H9 (cell line): ENCODE results near the gene ERI3. TPM values are rescaled to one million over a fixed set of nuclear protein-coding genes. Genes with fewer than 3 reads are reported as not detected.

Experiments
- DNase-seq: peaks from one replicate; pipeline ENCODE4 v3.0.0-alpha.2; 2017
- H2AFZ ChIP-seq: one replicate; pipeline ENCODE4 v1.6.1; 2013; ENCODE audit warnings: mild to moderate bottlenecking, low read length, control low read depth, moderate library complexity
- H2AK5ac ChIP-seq: 2 replicates; pipeline ENCODE4 v1.6.1; 2013; ENCODE audit warnings: low read length, control low read depth, mixed read lengths; ENCODE audit not compliant: insufficient read length
- H2BK120ac ChIP-seq: one replicate; pipeline ENCODE4 v1.6.1; 2013; ENCODE audit warnings: low read depth, mild to moderate bottlenecking, low read length, control low read depth, inconsistent platforms; ENCODE audit not compliant: poor library complexity, severe bottlenecking
- H2BK12ac ChIP-seq: 2 replicates; pipeline ENCODE4 v1.6.1; 2013; ENCODE audit warnings: low read length, control low read depth, mixed read lengths, low read depth; ENCODE audit not compliant: insufficient read length
- H2BK15ac ChIP-seq: 2 replicates; pipeline ENCODE4 v1.6.1; 2013; ENCODE audit warnings: low read depth, low read length, control low read depth
- H2BK20ac ChIP-seq: one replicate; pipeline ENCODE4 v1.6.1; 2013; ENCODE audit warnings: low read depth, mild to moderate bottlenecking, low read length, control low read depth, inconsistent platforms; ENCODE audit not compliant: poor library complexity, severe bottlenecking
- H2BK5ac ChIP-seq: 2 replicates; pipeline ENCODE4 v1.6.1; 2013; ENCODE audit warnings: low read length, control low read depth, mixed read lengths; ENCODE audit not compliant: insufficient read length
- H3K14ac ChIP-seq: 2 replicates; pipeline ENCODE4 v1.6.1; 2013; ENCODE audit warnings: low read length, control low read depth; ENCODE audit not compliant: insufficient read depth
- H3K18ac ChIP-seq: 2 replicates; pipeline ENCODE4 v1.6.1; 2013; ENCODE audit warnings: low read depth, mild to moderate bottlenecking, mixed read lengths, low read length, control low read depth; ENCODE audit not compliant: insufficient read length
- H3K23ac ChIP-seq: 2 replicates; pipeline ENCODE4 v1.6.1; 2013; ENCODE audit warnings: low read length, control low read depth, mixed read lengths, low read depth; ENCODE audit not compliant: insufficient read length
- H3K23me2 ChIP-seq: 2 replicates; pipeline ENCODE4 v1.6.1; 2013; ENCODE audit warnings: low read depth, mild to moderate bottlenecking, mixed read lengths, low read length, control low read depth; ENCODE audit not compliant: insufficient read length, poor library complexity, severe bottlenecking
- H3K27ac ChIP-seq: 2 replicates; pipeline ENCODE4 v1.5.1; 2013; ENCODE audit warnings: low read length, control low read depth, mixed read lengths, low read depth; ENCODE audit not compliant: insufficient read length
- H3K27me3 ChIP-seq: 2 replicates; pipeline ENCODE4 v1.6.1; 2013; ENCODE audit warnings: low read length, control low read depth, inconsistent platforms; ENCODE audit not compliant: insufficient read depth
- H3K4ac ChIP-seq: 2 replicates; pipeline ENCODE4 v1.6.1; 2013; ENCODE audit warnings: low read depth, mild to moderate bottlenecking, control low read depth, inconsistent platforms, low read length, moderate library complexity
- H3K4me1 ChIP-seq: 2 replicates; pipeline ENCODE4 v1.6.1; 2013; ENCODE audit warnings: low read length, control low read depth, inconsistent platforms; ENCODE audit not compliant: insufficient read depth
- H3K4me2 ChIP-seq: 2 replicates; pipeline ENCODE4 v1.6.1; 2013; ENCODE audit warnings: low read length, control low read depth, mixed read lengths; ENCODE audit not compliant: insufficient read length, insufficient read depth
- H3K56ac ChIP-seq: 2 replicates; pipeline ENCODE4 v1.6.1; 2013; ENCODE audit warnings: low read depth, mild to moderate bottlenecking, mixed read lengths, low read length, control low read depth; ENCODE audit not compliant: insufficient read length
- H3K79me1 ChIP-seq: 2 replicates; pipeline ENCODE4 v1.6.1; 2013; ENCODE audit warnings: low read depth, mild to moderate bottlenecking, moderate library complexity, low read length, control low read depth, inconsistent platforms; ENCODE audit not compliant: insufficient read depth, poor library complexity, severe bottlenecking
- H3K79me2 ChIP-seq: 2 replicates; pipeline ENCODE4 v1.6.1; 2013; ENCODE audit warnings: low read length, control low read depth, inconsistent platforms; ENCODE audit not compliant: insufficient read depth
- H3K9ac ChIP-seq: 2 replicates; pipeline ENCODE4 v1.6.1; 2013; ENCODE audit warnings: low read length, control low read depth, mixed read lengths; ENCODE audit not compliant: insufficient read length; ENCODE audit errors: extremely low read depth
- H3K9me3 ChIP-seq: one replicate; pipeline ENCODE4 v1.6.1; 2013; ENCODE audit warnings: low read depth, low read length, inconsistent platforms; ENCODE audit not compliant: control insufficient read depth
- H3T11ph ChIP-seq: one replicate; pipeline ENCODE4 v1.6.1; 2013; ENCODE audit warnings: mild to moderate bottlenecking, low read length, control low read depth, inconsistent platforms
- H4K20me1 ChIP-seq: one replicate; pipeline ENCODE4 v1.6.1; 2013; ENCODE audit not compliant: control insufficient read depth, insufficient read length, insufficient read depth
- H4K5ac ChIP-seq: 2 replicates; pipeline ENCODE4 v1.6.1; 2013; ENCODE audit warnings: low read depth, mild to moderate bottlenecking, mixed read lengths, low read length, control low read depth; ENCODE audit not compliant: insufficient read length
- H4K8ac ChIP-seq: replicated peaks from 2 replicates; pipeline ENCODE4 v1.6.1; 2013; ENCODE audit warnings: low read length, control low read depth, mixed read lengths, low read depth; ENCODE audit not compliant: insufficient read length
- H4K91ac ChIP-seq: 2 replicates; pipeline ENCODE4 v1.6.1; 2013; ENCODE audit warnings: low read depth, mild to moderate bottlenecking, moderate library complexity, mixed read lengths, low read length, control low read depth; ENCODE audit not compliant: insufficient read length
- H3K27ac Mint-ChIP-seq, 3 experiments: 2 replicates in 2 of 3; 3 replicates in 1 of 3; pipeline ENCODE4 v1.8.0; 2020 to 2021; ENCODE audit warnings: mixed read lengths in 3 of 3, mild to moderate bottlenecking in 1 of 3, moderate library complexity in 1 of 3
- H3K27me3 Mint-ChIP-seq: 2 replicates; pipeline ENCODE4 v1.8.0; 2021; ENCODE audit warnings: low read depth, mild to moderate bottlenecking, moderate library complexity, mixed read lengths
- H3K36me3 Mint-ChIP-seq, 3 experiments: 2 replicates in 2 of 3; 3 replicates in 1 of 3; pipeline ENCODE4 v1.8.0; 2020 to 2021; ENCODE audit warnings: low read depth in 3 of 3, mixed read lengths in 3 of 3; ENCODE audit not compliant: insufficient read depth in 1 of 3
- H3K4me1 Mint-ChIP-seq, 2 experiments: 2 replicates each; pipeline ENCODE4 v1.8.0; 2020; ENCODE audit warnings: mixed read lengths in 2 of 2
- H3K4me3 Mint-ChIP-seq, 2 experiments: 2 replicates in 1 of 2; 3 replicates in 1 of 2; pipeline ENCODE4 v1.8.0; 2020 to 2021; ENCODE audit warnings: mild to moderate bottlenecking in 2 of 2, mixed read lengths in 2 of 2, moderate library complexity in 1 of 2
- H3K9me3 Mint-ChIP-seq, 2 experiments: 2 replicates in 1 of 2; 3 replicates in 1 of 2; pipeline ENCODE4 v1.8.0; 2020; ENCODE audit warnings: mild to moderate bottlenecking in 2 of 2, mixed read lengths in 2 of 2, moderate library complexity in 1 of 2
- CTCF ChIP-seq: fragments of 200-600 bp; sonication (generic); conservative IDR thresholded peaks from 3 replicates; pipeline ENCODE4 v1.8.0; 2021; ENCODE audit warnings: antibody characterized with exemption, mild to moderate bottlenecking
- total RNA-seq: library from RNA; stranded (reverse); gene quantifications from 2 replicates; pipeline ENCODE4 v1.2.1, GENCODE V29; 2021

ERI3 gene
- total RNA-seq, 1 experiment from 2014 or later = 61.6 TPM

- Mint-ChIP-seq H3K4me3 (no peak overlapping the region), H3K4me1 (peaks cover 16 to 48% of the 10 kb centered on the region in 2 experiments), H3K36me3 (peaks cover 16 to 60% (median 55%) of the 10 kb centered on the region in 3 experiments; a peak in 6 of 7 replicates), H3K9me3 (no peaks in the 10 kb centered on the region), H3K27ac (no peak overlapping the region), H3K27me3 (no peaks in the 10 kb centered on the region)
- H2BK20ac ChIP-seq = no peak overlapping the region
- no peaks in the 10 kb centered on the region for H3K9me3 ChIP-seq
- no peak overlapping the region for H3K4ac ChIP-seq
- no peak overlapping the region for H2AFZ ChIP-seq
- no peak overlapping the region for H3K56ac ChIP-seq
- H3K14ac ChIP-seq = no peak overlapping the region
- H3K79me2 ChIP-seq = no peaks in the 10 kb centered on the region
- H3K79me1 ChIP-seq = no peaks in the 10 kb centered on the region
- no peak overlapping the region for H3K27ac ChIP-seq
- no peak overlapping the region for H3K23ac ChIP-seq
- H2AK5ac ChIP-seq = no peak overlapping the region
- H2BK15ac ChIP-seq = no peak overlapping the region
- H3T11ph ChIP-seq = no peak overlapping the region
- H3K4me2 ChIP-seq = no peak overlapping the region
- H2BK120ac ChIP-seq = no peak overlapping the region
- no peaks in the 10 kb centered on the region for H3K23me2 ChIP-seq
- H4K8ac ChIP-seq = no peak overlapping the region
- no peak overlapping the region for H2BK12ac ChIP-seq
- H3K27me3 ChIP-seq = no peaks in the 10 kb centered on the region
- H4K20me1 ChIP-seq = no peaks in the 10 kb centered on the region
- no peak overlapping the region for H4K91ac ChIP-seq
- no peak overlapping the region for H3K9ac ChIP-seq
- no peak overlapping the region for H2BK5ac ChIP-seq
- no peak overlapping the region for H3K18ac ChIP-seq
- H3K4me1 ChIP-seq = no peaks in the 10 kb centered on the region
- no peak for DNase-seq
- TF ChIP-seq CTCF = no peak
- H4K5ac ChIP-seq = no peak overlapping the region
Observed at GRCh38 chr1:44315521-44315920, 39.5 kb downstream of the ERI3 start.
